OCI-LY1 (cell line): ENCODE data around the gene FREM3.

ENCODE experiments used
- CTCF ChIP-seq: fragments of 200-600 bp; sonication (generic), shearing (Covaris generic); IDR thresholded peaks from 2 replicates; pipeline ENCODE4 v1.5.1; 2017; ENCODE audit warnings: mild to moderate bottlenecking, antibody characterized with exemption, low read length, moderate library complexity, mixed read lengths
- EZH2 ChIP-seq: fragments of 200-600 bp; sonication (generic), shearing (Covaris generic); IDR thresholded peaks from 2 replicates; pipeline ENCODE4 v1.8.0; 2017; ENCODE audit warnings: borderline replicate concordance, mixed run types, mild to moderate bottlenecking, antibody characterized with exemption, low read length, moderate library complexity, mixed read lengths

DNA sequence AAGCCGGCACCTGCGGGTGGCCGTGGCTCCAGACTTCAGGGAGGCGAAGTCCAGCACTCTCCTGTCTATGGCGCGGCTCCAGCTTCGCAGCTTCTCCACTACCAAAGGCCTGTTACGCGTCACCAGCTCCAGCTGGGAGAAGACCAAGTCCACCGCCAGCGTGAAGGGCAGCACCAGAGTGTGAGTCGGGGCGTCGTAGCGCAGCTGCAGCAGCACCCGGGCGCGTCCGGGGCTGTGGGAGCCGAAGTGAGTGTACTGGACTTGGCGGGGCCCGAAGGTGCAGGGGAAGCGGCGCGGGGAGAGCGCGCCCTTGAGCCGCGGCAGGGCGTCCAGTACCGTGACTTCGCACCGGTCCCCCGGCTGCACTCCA lies 444 bp downstream of the FREM3 start:
- TF ChIP-seq CTCF (no peak), EZH2 (no peak)
